ENCODE data around the gene TYMP. TPM values are rescaled to one million over a fixed set of nuclear protein-coding genes. Genes with fewer than 3 reads are reported as not detected.

TYMP gene
- total RNA-seq, 1 donor from 2014 or later: 10.8 TPM

- peaks cover 2% of the 10 kb centered on the region for H3K4me1 Mint-ChIP-seq (ENCODE audit: unreplicated experiment)
- H3K4me3 Mint-ChIP-seq (ENCODE audit: unreplicated experiment): no peak overlapping the region
- no peak overlapping the region for H3K27ac Mint-ChIP-seq (ENCODE audit: unreplicated experiment)
- TF ChIP-seq CTCF (IDR thresholded peaks at IDR 0.05): no peak
- H3K27me3 Mint-ChIP-seq (ENCODE audit: unreplicated experiment): no peaks in the 10 kb centered on the region
- no peaks in the 10 kb centered on the region for H3K9me3 Mint-ChIP-seq (ENCODE audit: unreplicated experiment)
- H3K36me3 Mint-ChIP-seq (ENCODE audit: unreplicated experiment): peaks cover 13% of the 10 kb centered on the region
- DNase-seq (ENCODE audit: extremely low spot score, unreplicated experiment): no peak
Measured at GRCh38 chr22:50519151-50519550, 10.7 kb downstream of the TYMP start.

- TF ChIP-seq CTCF (IDR thresholded peaks at IDR 0.05): no peak
- Mint-ChIP-seq H3K4me1 (ENCODE audit: unreplicated experiment) (peaks cover 2% of the 10 kb centered on the region), H3K27ac (ENCODE audit: unreplicated experiment) (no peak overlapping the region), H3K4me3 (ENCODE audit: unreplicated experiment) (no peak overlapping the region), H3K36me3 (ENCODE audit: unreplicated experiment) (peaks cover 13% of the 10 kb centered on the region), H3K27me3 (ENCODE audit: unreplicated experiment) (no peaks in the 10 kb centered on the region), H3K9me3 (ENCODE audit: unreplicated experiment) (no peaks in the 10 kb centered on the region)
- DNase-seq (ENCODE audit: extremely low spot score, unreplicated experiment): no peak
Measured at GRCh38 chr22:50518606-50519005, 11.2 kb downstream of the TYMP start.

DNA sequence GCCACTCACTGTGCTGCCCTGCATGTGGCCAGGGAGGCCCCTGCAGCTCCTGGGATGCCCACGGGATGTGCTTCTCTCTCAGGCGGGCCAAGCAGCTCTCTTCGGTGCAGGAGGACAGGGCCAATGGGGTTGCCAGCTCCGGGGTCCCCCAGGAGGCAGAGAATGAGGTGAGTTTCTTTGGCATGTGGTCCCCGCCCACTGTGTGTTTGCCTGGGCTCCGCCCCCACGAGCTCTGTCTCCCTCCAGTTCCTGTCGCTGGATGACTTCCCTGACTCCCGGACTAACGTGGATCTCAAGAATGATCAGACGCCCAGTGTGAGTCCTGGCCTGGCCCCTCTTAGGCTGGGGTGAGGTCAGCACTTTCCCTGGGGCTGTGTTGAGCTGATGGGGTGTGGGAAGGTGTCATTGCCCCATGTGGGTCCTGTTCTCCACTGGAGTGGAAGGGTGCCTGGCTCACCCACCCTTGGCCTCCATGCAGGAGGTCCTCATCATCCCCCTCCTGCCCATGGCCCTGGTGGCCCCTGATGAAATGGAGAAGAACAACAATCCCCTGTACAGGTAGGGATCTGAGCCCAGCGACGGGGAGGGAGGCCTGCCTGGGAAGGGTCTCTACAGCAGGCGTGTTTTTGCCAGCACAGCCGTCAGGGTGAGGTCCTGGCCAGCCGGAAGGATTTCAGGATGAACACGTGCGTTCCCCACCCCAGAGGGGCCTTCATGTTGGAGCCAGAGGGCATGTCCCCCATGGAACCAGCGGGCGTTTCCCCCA is 12.1 kb downstream of the TYMP start:
- Mint-ChIP-seq H3K4me1 (ENCODE audit: unreplicated experiment) (no peaks in the 10 kb centered on the region), H3K9me3 (ENCODE audit: unreplicated experiment) (no peaks in the 10 kb centered on the region), H3K4me3 (ENCODE audit: unreplicated experiment) (no peak overlapping the region), H3K27ac (ENCODE audit: unreplicated experiment) (no peak overlapping the region), H3K27me3 (ENCODE audit: unreplicated experiment) (no peaks in the 10 kb centered on the region), H3K36me3 (ENCODE audit: unreplicated experiment) (peaks cover 13% of the 10 kb centered on the region)
- TF ChIP-seq CTCF (IDR thresholded peaks at IDR 0.05): no peak
- no peak for DNase-seq (ENCODE audit: extremely low spot score, unreplicated experiment)

DNA sequence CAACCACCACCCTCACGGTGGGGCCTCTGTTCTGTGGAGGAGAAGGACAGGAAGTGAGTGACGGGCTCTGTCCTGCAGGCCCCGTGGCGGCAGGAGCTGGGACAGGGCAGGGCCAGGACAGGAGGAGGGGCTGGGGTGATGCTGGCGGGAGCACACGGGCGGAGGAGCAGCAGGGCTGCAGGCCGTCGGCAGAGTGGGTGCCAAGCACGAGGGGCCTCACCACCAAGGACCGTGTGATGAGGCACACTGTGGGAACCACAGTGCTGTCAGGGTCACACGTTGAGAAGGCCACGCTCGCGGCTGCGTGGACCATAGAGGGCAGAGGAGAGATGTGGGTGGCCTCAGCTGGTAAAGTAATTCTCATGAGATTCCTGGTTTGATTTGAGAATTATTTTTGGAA is 12.9 kb downstream of the TYMP start:
- DNase-seq (ENCODE audit: extremely low spot score, unreplicated experiment): no peak
- no peaks in the 10 kb centered on the region for H3K27me3 Mint-ChIP-seq (ENCODE audit: unreplicated experiment)
- H3K9me3 Mint-ChIP-seq (ENCODE audit: unreplicated experiment): no peaks in the 10 kb centered on the region
- no peaks in the 10 kb centered on the region for H3K4me1 Mint-ChIP-seq (ENCODE audit: unreplicated experiment)
- H3K36me3 Mint-ChIP-seq (ENCODE audit: unreplicated experiment): peaks cover 13% of the 10 kb centered on the region
- no peak for TF ChIP-seq CTCF (IDR thresholded peaks at IDR 0.05)
- no peak overlapping the region for H3K27ac Mint-ChIP-seq (ENCODE audit: unreplicated experiment)
- no peak overlapping the region for H3K4me3 Mint-ChIP-seq (ENCODE audit: unreplicated experiment)

GRCh38 chr22:50516068-50516467 is 13.7 kb downstream of the TYMP start:
- Mint-ChIP-seq H3K36me3 (ENCODE audit: unreplicated experiment) (peaks cover 13% of the 10 kb centered on the region), H3K9me3 (ENCODE audit: unreplicated experiment) (no peaks in the 10 kb centered on the region), H3K4me1 (ENCODE audit: unreplicated experiment) (no peaks in the 10 kb centered on the region), H3K27ac (ENCODE audit: unreplicated experiment) (no peak overlapping the region), H3K27me3 (ENCODE audit: unreplicated experiment) (no peaks in the 10 kb centered on the region), H3K4me3 (ENCODE audit: unreplicated experiment) (no peak overlapping the region)
- TF ChIP-seq CTCF (IDR thresholded peaks at IDR 0.05): no peak
- DNase-seq (ENCODE audit: extremely low spot score, unreplicated experiment): no peak

All from osteocyte (in vitro differentiated cells).